HL-60 (cell line): ENCODE data around the gene EPC1.

ENCODE experiments used
- GABPA ChIP-seq: IDR thresholded peaks from 2 replicates; pipeline ENCODE4 v1.6.1; 2012; ENCODE audit warnings: low read depth
- POLR2AphosphoS5 ChIP-seq: IDR thresholded peaks from 2 replicates; pipeline ENCODE4 v1.6.1; 2012; ENCODE audit warnings: low read depth
- REST ChIP-seq: IDR thresholded peaks from 2 replicates; pipeline ENCODE4 v1.6.1; 2012; ENCODE audit warnings: low read depth; ENCODE audit not compliant: insufficient replicate concordance
- SPI1 ChIP-seq: IDR thresholded peaks from 2 replicates; pipeline ENCODE4 v1.6.1; 2012; ENCODE audit warnings: low read depth, mild to moderate bottlenecking, borderline replicate concordance
- TF ChIP-seq, protein P1 (sequence below): IDR thresholded peaks from one replicate; pipeline ENCODE4 v1.5.1; 2011; ENCODE audit warnings: low read length, control low read depth, inconsistent platforms; ENCODE audit not compliant: insufficient read depth

DNA sequence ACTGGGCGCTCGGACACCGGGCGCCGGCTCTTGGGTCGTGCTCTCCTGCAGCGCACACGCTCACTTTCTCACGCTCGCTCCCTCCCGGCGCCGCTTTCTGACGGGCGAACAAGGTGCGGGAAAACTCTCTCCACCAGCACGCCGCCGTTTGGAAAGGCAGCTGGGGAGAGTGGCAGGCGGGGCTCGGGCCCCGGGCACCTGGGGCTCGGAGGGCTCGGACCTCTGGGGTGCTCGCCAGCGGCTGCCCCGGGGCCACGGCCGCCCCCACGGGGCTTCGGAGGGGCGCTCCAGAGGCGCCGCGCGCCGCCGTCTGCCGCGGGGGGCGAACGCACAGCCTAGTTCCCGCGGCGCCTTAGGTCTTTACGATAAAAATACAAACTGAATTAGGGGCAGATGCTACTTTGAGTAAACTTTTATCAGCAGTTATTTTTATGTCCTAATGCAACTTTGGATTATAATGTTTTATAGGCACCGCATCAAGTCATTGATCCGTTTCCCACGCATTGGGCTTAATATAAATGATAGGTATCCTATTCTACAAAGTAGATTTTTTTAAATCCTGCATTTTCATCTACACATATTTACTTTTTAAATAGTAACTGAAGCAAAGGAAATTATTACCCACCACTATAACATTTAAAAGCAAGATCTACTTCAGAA lies 535 bp upstream of the EPC1 start:
- TF ChIP-seq, protein P1, sequence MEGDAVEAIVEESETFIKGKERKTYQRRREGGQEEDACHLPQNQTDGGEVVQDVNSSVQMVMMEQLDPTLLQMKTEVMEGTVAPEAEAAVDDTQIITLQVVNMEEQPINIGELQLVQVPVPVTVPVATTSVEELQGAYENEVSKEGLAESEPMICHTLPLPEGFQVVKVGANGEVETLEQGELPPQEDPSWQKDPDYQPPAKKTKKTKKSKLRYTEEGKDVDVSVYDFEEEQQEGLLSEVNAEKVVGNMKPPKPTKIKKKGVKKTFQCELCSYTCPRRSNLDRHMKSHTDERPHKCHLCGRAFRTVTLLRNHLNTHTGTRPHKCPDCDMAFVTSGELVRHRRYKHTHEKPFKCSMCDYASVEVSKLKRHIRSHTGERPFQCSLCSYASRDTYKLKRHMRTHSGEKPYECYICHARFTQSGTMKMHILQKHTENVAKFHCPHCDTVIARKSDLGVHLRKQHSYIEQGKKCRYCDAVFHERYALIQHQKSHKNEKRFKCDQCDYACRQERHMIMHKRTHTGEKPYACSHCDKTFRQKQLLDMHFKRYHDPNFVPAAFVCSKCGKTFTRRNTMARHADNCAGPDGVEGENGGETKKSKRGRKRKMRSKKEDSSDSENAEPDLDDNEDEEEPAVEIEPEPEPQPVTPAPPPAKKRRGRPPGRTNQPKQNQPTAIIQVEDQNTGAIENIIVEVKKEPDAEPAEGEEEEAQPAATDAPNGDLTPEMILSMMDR: no peak
- TF ChIP-seq POLR2AphosphoS5 (no peak), REST (no peak), GABPA (no peak), SPI1 (no peak)
